Osteoblast (primary cell): ENCODE data around the gene AHSP. TPM values are rescaled to one million over a fixed set of nuclear protein-coding genes. Genes with fewer than 3 reads are reported as not detected.

Experiments
- DNase-seq: peaks from one replicate; pipeline ENCODE4 v3.0.0; 2011; ENCODE audit warnings: low spot score, mixed read lengths; ENCODE audit not compliant: insufficient read length; ENCODE audit errors: missing footprints
- H2AFZ ChIP-seq: 2 replicates; pipeline ENCODE4 v1.6.0; 2011; ENCODE audit warnings: mild to moderate bottlenecking, low read length
- H3K27ac ChIP-seq: 2 replicates; pipeline ENCODE4 v1.5.1; 2011; ENCODE audit warnings: mild to moderate bottlenecking, low read depth, low read length, moderate library complexity
- H3K27me3 ChIP-seq: 2 replicates; pipeline ENCODE4 v1.6.0; 2012; ENCODE audit warnings: mild to moderate bottlenecking, control low read depth, inconsistent platforms, low read length, moderate library complexity; ENCODE audit not compliant: insufficient read depth
- H3K36me3 ChIP-seq: 2 replicates; pipeline ENCODE4 v1.5.1; 2011; ENCODE audit warnings: mild to moderate bottlenecking, low read length, control low read depth, moderate library complexity; ENCODE audit not compliant: insufficient read depth
- H3K4me1 ChIP-seq: 2 replicates; pipeline ENCODE4 v1.5.1; 2011; ENCODE audit warnings: mild to moderate bottlenecking, low read length, control low read depth, moderate library complexity; ENCODE audit not compliant: insufficient read depth
- H3K4me2 ChIP-seq: 2 replicates; pipeline ENCODE4 v1.6.0; 2011; ENCODE audit warnings: mild to moderate bottlenecking, low read length; ENCODE audit not compliant: insufficient read depth
- H3K4me3 ChIP-seq: fragments of 200-600 bp; sonication (generic); 3 replicates; pipeline ENCODE4 v1.5.1; 2012; ENCODE audit warnings: mild to moderate bottlenecking, low read length, inconsistent platforms; ENCODE audit not compliant: insufficient read depth
- H3K79me2 ChIP-seq: 2 replicates; pipeline ENCODE4 v1.6.0; 2012; ENCODE audit warnings: mild to moderate bottlenecking, low read length, control low read depth, inconsistent platforms; ENCODE audit not compliant: insufficient read depth
- H3K9me3 ChIP-seq: 2 replicates; pipeline ENCODE4 v1.5.1; 2011; ENCODE audit warnings: low read depth, low read length, control low read depth
- H4K20me1 ChIP-seq: 2 replicates; pipeline ENCODE4 v1.6.0; 2012; ENCODE audit warnings: mild to moderate bottlenecking, low read length, control low read depth; ENCODE audit not compliant: insufficient read depth
- total RNA-seq: library from RNA; depleted of rRNA; stranded (reverse); fragments of >200 nt; gene quantifications from 2 replicates; pipeline ENCODE4 v1.2.3, GENCODE V29; 2012
- TF ChIP-seq, protein P1 (sequence below): IDR thresholded peaks from 2 replicates; pipeline ENCODE4 v1.5.1; 2011; ENCODE audit warnings: mild to moderate bottlenecking, low read depth, low read length, moderate library complexity; ENCODE audit errors: extremely low read depth

AHSP gene
- total RNA-seq, 1 donor: not detected

- Histone ChIP-seq H3K4me3 (no peak overlapping the region), H3K27me3 (peaks cover 37% of the 10 kb centered on the region), H3K36me3 (peaks cover 19% of the 10 kb centered on the region), H3K27ac (no peak overlapping the region), H3K79me2 (no peaks in the 10 kb centered on the region), H2AFZ (no peak overlapping the region), H4K20me1 (peaks cover 6% of the 10 kb centered on the region), H3K9me3 (no peaks in the 10 kb centered on the region), H3K4me1 (peaks cover 8% of the 10 kb centered on the region), H3K4me2 (no peak overlapping the region)
- DNase-seq: no peak
- TF ChIP-seq, protein P1, sequence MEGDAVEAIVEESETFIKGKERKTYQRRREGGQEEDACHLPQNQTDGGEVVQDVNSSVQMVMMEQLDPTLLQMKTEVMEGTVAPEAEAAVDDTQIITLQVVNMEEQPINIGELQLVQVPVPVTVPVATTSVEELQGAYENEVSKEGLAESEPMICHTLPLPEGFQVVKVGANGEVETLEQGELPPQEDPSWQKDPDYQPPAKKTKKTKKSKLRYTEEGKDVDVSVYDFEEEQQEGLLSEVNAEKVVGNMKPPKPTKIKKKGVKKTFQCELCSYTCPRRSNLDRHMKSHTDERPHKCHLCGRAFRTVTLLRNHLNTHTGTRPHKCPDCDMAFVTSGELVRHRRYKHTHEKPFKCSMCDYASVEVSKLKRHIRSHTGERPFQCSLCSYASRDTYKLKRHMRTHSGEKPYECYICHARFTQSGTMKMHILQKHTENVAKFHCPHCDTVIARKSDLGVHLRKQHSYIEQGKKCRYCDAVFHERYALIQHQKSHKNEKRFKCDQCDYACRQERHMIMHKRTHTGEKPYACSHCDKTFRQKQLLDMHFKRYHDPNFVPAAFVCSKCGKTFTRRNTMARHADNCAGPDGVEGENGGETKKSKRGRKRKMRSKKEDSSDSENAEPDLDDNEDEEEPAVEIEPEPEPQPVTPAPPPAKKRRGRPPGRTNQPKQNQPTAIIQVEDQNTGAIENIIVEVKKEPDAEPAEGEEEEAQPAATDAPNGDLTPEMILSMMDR: no peak
Observed at GRCh38 chr16:31489298-31489564, 38.5 kb upstream of the AHSP start.

GRCh38 chr16:31489616-31490584 is 37.8 kb upstream of the AHSP start:
- Histone ChIP-seq H3K36me3 (peaks cover 24% of the 10 kb centered on the region), H3K27ac (no peak overlapping the region), H2AFZ (no peak overlapping the region), H3K4me2 (no peak overlapping the region), H3K27me3 (peaks cover 37% of the 10 kb centered on the region), H3K79me2 (no peaks in the 10 kb centered on the region), H4K20me1 (peaks cover 6% of the 10 kb centered on the region), H3K4me1 (peaks cover 8% of the 10 kb centered on the region), H3K9me3 (no peaks in the 10 kb centered on the region), H3K4me3 (no peak overlapping the region)
- TF ChIP-seq, protein P1: no peak
- peak; percentile 62 for DNase-seq

DNA sequence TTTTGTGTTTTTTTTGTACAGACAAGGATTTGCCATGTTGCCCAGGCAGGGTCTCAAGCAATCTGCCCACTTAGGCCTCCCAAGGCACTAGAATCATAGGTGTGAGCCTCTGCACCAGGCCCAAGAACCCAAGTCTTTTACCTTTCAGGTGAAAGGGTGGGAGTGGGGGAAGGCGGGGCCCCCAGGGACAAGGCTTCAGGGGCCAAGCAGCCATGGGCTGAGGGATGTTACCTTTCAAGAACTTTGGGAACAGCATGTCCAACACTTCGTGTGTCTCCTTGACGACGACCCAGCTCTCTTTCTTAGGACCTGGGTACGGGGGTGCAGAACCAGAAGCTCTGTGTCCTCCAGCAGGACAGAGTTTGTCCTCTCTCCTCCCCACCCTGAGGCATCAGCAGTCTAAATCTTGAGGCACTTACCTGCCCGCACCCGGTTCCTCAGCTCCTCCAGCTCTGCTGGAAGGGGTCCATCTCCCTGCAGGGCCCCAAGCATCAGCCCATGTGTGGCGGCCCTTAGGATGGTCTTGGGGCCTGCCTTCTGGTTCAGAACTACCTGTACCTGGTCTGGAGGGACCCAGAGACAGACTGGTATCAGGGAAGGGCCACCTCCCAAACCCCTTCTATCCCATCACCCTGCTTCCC is 35.8 kb upstream of the AHSP start:
- peaks cover 6% of the 10 kb centered on the region for H4K20me1 ChIP-seq
- H3K36me3 ChIP-seq: peaks cover 38% of the 10 kb centered on the region
- TF ChIP-seq, protein P1: no peak
- no peaks in the 10 kb centered on the region for H3K9me3 ChIP-seq
- peaks cover 21% of the 10 kb centered on the region for H3K27me3 ChIP-seq
- H3K4me2 ChIP-seq: no peak overlapping the region
- H3K4me3 ChIP-seq: no peak overlapping the region
- H2AFZ ChIP-seq: no peak overlapping the region
- no peak overlapping the region for H3K27ac ChIP-seq
- no peaks in the 10 kb centered on the region for H3K79me2 ChIP-seq
- peaks cover 8% of the 10 kb centered on the region for H3K4me1 ChIP-seq
- DNase-seq: peak; percentile 83

GRCh38 chr16:31493506-31494125 is 34.1 kb upstream of the AHSP start:
- Histone ChIP-seq H3K36me3 (peaks cover 44% of the 10 kb centered on the region), H3K27me3 (peaks cover 4% of the 10 kb centered on the region), H3K4me1 (no peaks in the 10 kb centered on the region), H3K79me2 (no peaks in the 10 kb centered on the region), H3K9me3 (no peaks in the 10 kb centered on the region), H3K27ac (no peak overlapping the region), H4K20me1 (peaks cover 6% of the 10 kb centered on the region), H3K4me3 (no peak overlapping the region), H2AFZ (no peak overlapping the region), H3K4me2 (no peak overlapping the region)
- peak; percentile 55 for DNase-seq
- TF ChIP-seq, protein P1: no peak
